HL-60 (cell line): ENCODE measurements around the gene MAPKAPK3.

Source experiments
- DNase-seq, 2 experiments: peaks; one replicate each; pipeline ENCODE4 v3.0.0-alpha.2; 2010 to 2020; ENCODE audit warnings: low read depth in 1 of 2, low spot score in 1 of 2
- H3K27ac ChIP-seq: fragments of 250-450 bp; sonication (Bioruptor Pico); replicated peaks from 2 replicates; pipeline ENCODE4 v1.5.1; 2020; ENCODE audit warnings: mild to moderate bottlenecking, moderate library complexity
- H3K27me3 ChIP-seq: fragments of 250-450 bp; sonication (Bioruptor Pico); 2 replicates; pipeline ENCODE4 v1.5.1; 2021; ENCODE audit warnings: mild to moderate bottlenecking, moderate library complexity; ENCODE audit not compliant: insufficient read depth, poor library complexity, severe bottlenecking
- H3K4me3 ChIP-seq: replicated peaks from 2 replicates; pipeline ENCODE4 v1.5.1; 2011; ENCODE audit warnings: mild to moderate bottlenecking, control low read depth, low read length; ENCODE audit not compliant: insufficient read depth
- CTCF ChIP-seq: IDR thresholded peaks from one replicate; pipeline ENCODE4 v1.5.1; 2011; ENCODE audit warnings: low read length, control low read depth, inconsistent platforms; ENCODE audit not compliant: insufficient read depth
- GABPA ChIP-seq: IDR thresholded peaks from 2 replicates; pipeline ENCODE4 v1.6.1; 2012; ENCODE audit warnings: low read depth
- POLR2AphosphoS5 ChIP-seq: IDR thresholded peaks from 2 replicates; pipeline ENCODE4 v1.6.1; 2012; ENCODE audit warnings: low read depth
- SPI1 ChIP-seq: IDR thresholded peaks from 2 replicates; pipeline ENCODE4 v1.6.1; 2012; ENCODE audit warnings: low read depth, mild to moderate bottlenecking, borderline replicate concordance
- TF ChIP-seq, protein P1 (sequence below): IDR thresholded peaks from 2 replicates; pipeline ENCODE4 v1.6.1; 2012; ENCODE audit warnings: low read depth; ENCODE audit not compliant: insufficient replicate concordance

Gene MAPKAPK3

GRCh38 chr3:50637011-50637410 is 20.1 kb downstream of the MAPKAPK3 start:
- no peaks in the 10 kb centered on the region for H3K27me3 ChIP-seq
- TF ChIP-seq SPI1 (no peak), GABPA (no peak), CTCF (no peak), POLR2AphosphoS5 (no peak)
- TF ChIP-seq, protein P1, sequence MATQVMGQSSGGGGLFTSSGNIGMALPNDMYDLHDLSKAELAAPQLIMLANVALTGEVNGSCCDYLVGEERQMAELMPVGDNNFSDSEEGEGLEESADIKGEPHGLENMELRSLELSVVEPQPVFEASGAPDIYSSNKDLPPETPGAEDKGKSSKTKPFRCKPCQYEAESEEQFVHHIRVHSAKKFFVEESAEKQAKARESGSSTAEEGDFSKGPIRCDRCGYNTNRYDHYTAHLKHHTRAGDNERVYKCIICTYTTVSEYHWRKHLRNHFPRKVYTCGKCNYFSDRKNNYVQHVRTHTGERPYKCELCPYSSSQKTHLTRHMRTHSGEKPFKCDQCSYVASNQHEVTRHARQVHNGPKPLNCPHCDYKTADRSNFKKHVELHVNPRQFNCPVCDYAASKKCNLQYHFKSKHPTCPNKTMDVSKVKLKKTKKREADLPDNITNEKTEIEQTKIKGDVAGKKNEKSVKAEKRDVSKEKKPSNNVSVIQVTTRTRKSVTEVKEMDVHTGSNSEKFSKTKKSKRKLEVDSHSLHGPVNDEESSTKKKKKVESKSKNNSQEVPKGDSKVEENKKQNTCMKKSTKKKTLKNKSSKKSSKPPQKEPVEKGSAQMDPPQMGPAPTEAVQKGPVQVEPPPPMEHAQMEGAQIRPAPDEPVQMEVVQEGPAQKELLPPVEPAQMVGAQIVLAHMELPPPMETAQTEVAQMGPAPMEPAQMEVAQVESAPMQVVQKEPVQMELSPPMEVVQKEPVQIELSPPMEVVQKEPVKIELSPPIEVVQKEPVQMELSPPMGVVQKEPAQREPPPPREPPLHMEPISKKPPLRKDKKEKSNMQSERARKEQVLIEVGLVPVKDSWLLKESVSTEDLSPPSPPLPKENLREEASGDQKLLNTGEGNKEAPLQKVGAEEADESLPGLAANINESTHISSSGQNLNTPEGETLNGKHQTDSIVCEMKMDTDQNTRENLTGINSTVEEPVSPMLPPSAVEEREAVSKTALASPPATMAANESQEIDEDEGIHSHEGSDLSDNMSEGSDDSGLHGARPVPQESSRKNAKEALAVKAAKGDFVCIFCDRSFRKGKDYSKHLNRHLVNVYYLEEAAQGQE, result no peak
- no peak for DNase-seq
- H3K4me3 ChIP-seq, result no peak overlapping the region
- no peak overlapping the region for H3K27ac ChIP-seq

GRCh38 chr3:50637945-50638344 is 21.0 kb downstream of the MAPKAPK3 start:
- TF ChIP-seq SPI1, result no peak
- no peak for TF ChIP-seq GABPA
- TF ChIP-seq, protein P1, result no peak
- TF ChIP-seq POLR2AphosphoS5, result no peak
- no peak for TF ChIP-seq CTCF
- H3K27me3 ChIP-seq, result no peaks in the 10 kb centered on the region

DNA sequence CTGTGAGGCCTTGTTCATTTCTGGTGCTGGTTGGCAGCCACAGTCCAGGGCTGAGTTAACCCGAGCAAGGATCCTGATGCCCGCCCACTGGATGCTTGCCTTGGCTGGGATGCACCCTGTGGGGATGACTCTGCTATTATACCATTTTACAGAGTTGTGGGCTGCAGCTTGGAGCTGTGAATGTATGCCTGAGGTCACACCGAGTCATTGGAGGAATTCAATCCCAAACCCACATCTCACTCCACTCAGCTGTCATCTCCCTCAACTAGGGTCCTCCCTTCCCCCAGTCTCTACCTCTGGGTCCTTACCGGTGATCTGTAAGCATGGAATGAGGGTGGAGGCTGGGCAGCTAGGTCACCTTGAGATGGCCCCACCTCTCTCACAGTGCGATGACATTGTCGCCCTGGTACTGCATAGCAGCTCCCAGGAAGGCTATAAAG is 22.1 kb downstream of the MAPKAPK3 start:
- TF ChIP-seq, protein P1, result no peak
- TF ChIP-seq CTCF (no peak), POLR2AphosphoS5 (no peak), GABPA (no peak), SPI1 (no peak)
- no peak for DNase-seq
- no peak overlapping the region for H3K4me3 ChIP-seq
- no peaks in the 10 kb centered on the region for H3K27me3 ChIP-seq
- H3K27ac ChIP-seq, result no peak overlapping the region

More at GRCh38 chr3:50637945-50638344, 21.0 kb downstream of the MAPKAPK3 start:
- no peak for DNase-seq
- H3K27ac ChIP-seq, result no peak overlapping the region
- no peak overlapping the region for H3K4me3 ChIP-seq
